HCT116 (cell line): Measurements from ENCODE around the gene MYOM1. TPM values are rescaled to one million over a fixed set of nuclear protein-coding genes. Genes with fewer than 3 reads are reported as not detected.

Experiments used
- ATAC-seq: fragments of 200-7000 bp; cut with Tn5 transposase; 2 replicates; pipeline ENCODE4 v1.9.1; 2020; ENCODE audit warnings: mild to moderate bottlenecking, moderate library complexity
- BruUV-seq: library from RNA; stranded (reverse); fragments of 400-500 nt; replicated peaks from 2 replicates; lab custom pipeline; 2021; lab: Mats Ljungman, UMichigan
- CTCF ChIA-PET: fragments of 300-600 bp; sonication (Branson Sonifier 250); formaldehyde crosslinking; loops from one replicate; lab custom pipeline; 2021; ENCODE audit warnings: antibody characterized with exemption; lab: Charles Lee
- POLR2A ChIA-PET: fragments of 300-600, 350-600 bp; sonication (Branson Sonifier 250); formaldehyde crosslinking; loops from one replicate; lab custom pipeline; 2021; ENCODE audit warnings: antibody characterized with exemption; lab: Charles Lee
- RAD21 ChIA-PET, 2 experiments: fragments of 300-600 bp; sonication (Branson Sonifier 250); formaldehyde crosslinking; loops; one replicate each; lab custom pipeline; 2023; ENCODE audit warnings: low total read pairs in 2 of 2; ENCODE audit not compliant: uncharacterized antibody in 2 of 2, unreplicated experiment in 2 of 2, low non-redundant PET in 1 of 2; lab: Charles Lee
- DNase-seq: peaks from one replicate; pipeline ENCODE4 v3.0.0-alpha.2; 2010; ENCODE audit warnings: low read depth, low spot score
- H2AFZ ChIP-seq: fragments of 200-600 bp; shearing (Covaris generic), sonication (generic); 2 replicates; pipeline ENCODE4 v1.6.1; 2017; ENCODE audit warnings: low read depth, mixed run types, mixed read lengths, antibody characterized with exemption, low read length; ENCODE audit not compliant: poor library complexity, severe bottlenecking
- H3K27ac ChIP-seq: 2 replicates; pipeline ENCODE4 v1.5.1; 2012; ENCODE audit warnings: low read depth, low read length
- H3K27me3 ChIP-seq: fragments of 200-600 bp; sonication (generic); 2 replicates; pipeline ENCODE4 v1.6.1; 2016; ENCODE audit warnings: mixed run types, low read length, mixed read lengths; ENCODE audit not compliant: insufficient read depth
- H3K36me3 ChIP-seq, 2 experiments: fragments of 200-500 bp in 1 of 2; fragments of 200-600 bp in 1 of 2; sonication (Bioruptor generic) in 1 of 2; sonication (generic) in 1 of 2; 2 replicates each; pipeline versions ENCODE4 v1.5.1 to v1.6.1; 2014 to 2016; ENCODE audit warnings: low read length in 2 of 2, inconsistent platforms in 1 of 2, mixed read lengths in 1 of 2, mixed run types in 1 of 2; ENCODE audit not compliant: insufficient read depth in 2 of 2, control insufficient read depth in 1 of 2
- H3K4me1 ChIP-seq, 2 experiments: fragments of 200-600 bp in 1 of 2; sonication (generic) in 1 of 2; 2 replicates each; pipeline versions ENCODE4 v1.5.1 to v1.6.1; 2012 to 2017; ENCODE audit warnings: low read length in 2 of 2, inconsistent platforms in 1 of 2, mild to moderate bottlenecking in 1 of 2, mixed read lengths in 1 of 2, mixed run types in 1 of 2, moderate library complexity in 1 of 2; ENCODE audit not compliant: insufficient read depth in 2 of 2, control insufficient read depth in 1 of 2
- H3K4me2 ChIP-seq: fragments of 200-600 bp; sonication (generic); 2 replicates; pipeline ENCODE4 v1.6.1; 2017; ENCODE audit warnings: mixed run types, low read length, mixed read lengths
- H3K4me3 ChIP-seq, 2 experiments: fragments of 200-600 bp in 1 of 2; sonication (generic) in 1 of 2; replicated peaks in 1 of 2; 2 replicates each; pipeline ENCODE4 v1.5.1; 2011 to 2016; ENCODE audit warnings: low read length in 2 of 2, control low read depth in 1 of 2, low read depth in 1 of 2, mild to moderate bottlenecking in 1 of 2, mixed read lengths in 1 of 2, mixed run types in 1 of 2
- H3K79me2 ChIP-seq: fragments of 200-600 bp; sonication (generic); 2 replicates; pipeline ENCODE4 v1.6.1; 2017; ENCODE audit warnings: mild to moderate bottlenecking, mixed run types, low read length, moderate library complexity, mixed read lengths; ENCODE audit not compliant: insufficient read depth
- H3K9ac ChIP-seq: fragments of 200-600 bp; sonication (generic); 2 replicates; pipeline ENCODE4 v1.6.1; 2016; ENCODE audit warnings: low read length, mixed read lengths
- H3K9me2 ChIP-seq: fragments of 200-600 bp; sonication (generic), shearing (Covaris generic); 2 replicates; pipeline ENCODE4 v1.6.1; 2017; ENCODE audit warnings: mixed run types, mild to moderate bottlenecking, moderate library complexity; ENCODE audit not compliant: insufficient read depth
- H3K9me3 ChIP-seq, 2 experiments: fragments of 200-500 bp in 1 of 2; fragments of 200-600 bp in 1 of 2; sonication (Bioruptor generic) in 1 of 2; sonication (generic) in 1 of 2; 2 replicates each; pipeline ENCODE4 v1.6.1; 2014 to 2017; ENCODE audit warnings: low read length in 2 of 2, mixed read lengths in 2 of 2, inconsistent platforms in 1 of 2, low read depth in 1 of 2, mild to moderate bottlenecking in 1 of 2, mixed run types in 1 of 2, moderate library complexity in 1 of 2; ENCODE audit not compliant: control insufficient read depth in 1 of 2, insufficient read depth in 1 of 2
- H4K20me1 ChIP-seq: fragments of 200-600 bp; sonication (generic), shearing (Covaris generic); 2 replicates; pipeline ENCODE4 v1.6.1; 2017; ENCODE audit warnings: mixed run types, mild to moderate bottlenecking, moderate library complexity; ENCODE audit not compliant: insufficient read depth
- CBX3 ChIP-seq: IDR thresholded peaks from 2 replicates; pipeline ENCODE4 v1.6.1; 2012; ENCODE audit warnings: low read depth
- CEBPB ChIP-seq: IDR thresholded peaks from 2 replicates; pipeline ENCODE4 v1.6.1; 2012; ENCODE audit warnings: low read depth
- EGR1 ChIP-seq: IDR thresholded peaks from 2 replicates; pipeline ENCODE4 v1.6.1; 2012; ENCODE audit warnings: low read depth
- ELF1 ChIP-seq: IDR thresholded peaks from 2 replicates; pipeline ENCODE4 v1.6.1; 2012; ENCODE audit warnings: low read depth, borderline replicate concordance
- EZH2 ChIP-seq: fragments of 200-600 bp; sonication (generic); IDR thresholded peaks from 2 replicates; pipeline ENCODE4 v1.6.1; 2017; ENCODE audit warnings: antibody characterized with exemption, mixed run types
- EZH2phosphoT487 ChIP-seq: fragments of 200-600 bp; IDR thresholded peaks from 2 replicates; pipeline ENCODE4 v1.6.1; 2018; ENCODE audit warnings: antibody characterized with exemption, borderline replicate concordance
- FOSL1 ChIP-seq: IDR thresholded peaks from 2 replicates; pipeline ENCODE4 v1.6.1; 2012; ENCODE audit warnings: low read depth
- JUND ChIP-seq: IDR thresholded peaks from 2 replicates; pipeline ENCODE4 v1.6.1; 2012
- POLR2A ChIP-seq: IDR thresholded peaks from 2 replicates; pipeline ENCODE4 v1.7.0; 2011; ENCODE audit warnings: borderline replicate concordance; ENCODE audit not compliant: insufficient read depth, insufficient read length; ENCODE audit errors: extremely low read depth
- POLR2AphosphoS5 ChIP-seq: IDR thresholded peaks from 2 replicates; pipeline ENCODE4 v1.6.1; 2011; ENCODE audit warnings: mild to moderate bottlenecking, low read depth, low read length, moderate library complexity
- RAD21 ChIP-seq: IDR thresholded peaks from 2 replicates; pipeline ENCODE4 v1.6.1; 2012; ENCODE audit warnings: low read depth, mild to moderate bottlenecking
- SRF ChIP-seq: IDR thresholded peaks from 2 replicates; pipeline ENCODE4 v1.6.1; 2012; ENCODE audit warnings: low read depth
- TCF7L2 ChIP-seq: IDR thresholded peaks from 2 replicates; pipeline ENCODE4 v1.7.0; 2011; ENCODE audit warnings: borderline replicate concordance, inconsistent platforms; ENCODE audit not compliant: insufficient read depth, insufficient read length; ENCODE audit errors: extremely low read depth
- ZFX ChIP-seq: fragments of 450-650 bp; IDR thresholded peaks from 2 replicates; pipeline ENCODE4 v1.6.1; 2017
- ZNF274 ChIP-seq: fragments of 200-500 bp; sonication (Bioruptor generic); IDR thresholded peaks from 2 replicates; pipeline ENCODE4 v1.6.1; 2014; ENCODE audit warnings: mild to moderate bottlenecking, low read depth, low read length, inconsistent platforms
- intact Hi-C: fragments of 100-400 bp; cut with micrococcal nuclease; formaldehyde crosslinking; loops from 2 replicates; pipeline ENCODE4 v1.10.0; 2022
- total RNA-seq: library from RNA; stranded (reverse); gene quantifications from one replicate; pipeline ENCODE4 v1.2.1, GENCODE V29; 2021; ENCODE audit not compliant: unreplicated experiment
- TF ChIP-seq, protein P1 (sequence below), 3 experiments: fragments of 200-600 bp in 1 of 3; sonication (generic) in 1 of 3; IDR thresholded peaks in 2 of 3; conservative IDR thresholded peaks in 1 of 3; 2 replicates each; pipeline ENCODE4 v1.5.1; 2012 to 2017; ENCODE audit warnings: low read depth in 2 of 3, low read length in 2 of 3, antibody characterized with exemption in 1 of 3, borderline replicate concordance in 1 of 3, control low read depth in 1 of 3, mild to moderate bottlenecking in 1 of 3, mixed read lengths in 1 of 3, mixed run types in 1 of 3, moderate library complexity in 1 of 3; ENCODE audit not compliant: insufficient read depth in 1 of 3
- TF ChIP-seq, protein P2 (sequence below): IDR thresholded peaks from 2 replicates; pipeline ENCODE4 v1.6.1; 2012

MYOM1 gene
- total RNA-seq, 1 experiment from 2014 or later = 0.52 TPM

DNA sequence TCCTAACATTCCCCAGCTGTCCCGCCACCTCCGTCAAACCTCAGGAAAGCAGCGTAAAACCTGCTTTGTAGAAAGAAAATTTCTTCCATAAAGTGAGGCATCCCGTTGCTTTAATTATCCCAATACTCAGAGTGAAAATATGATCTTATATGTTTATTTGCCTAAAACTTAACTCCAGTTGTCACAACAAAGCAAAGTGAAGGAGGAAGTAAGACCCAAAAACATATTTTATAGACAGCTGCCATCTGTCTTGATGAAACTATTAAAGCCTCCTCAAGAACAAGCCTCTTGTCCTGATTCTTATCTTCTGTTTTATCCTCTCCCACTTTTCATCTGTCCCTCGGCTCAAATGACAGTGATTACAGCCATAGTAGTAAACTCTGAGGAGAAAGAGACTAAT, 177.9 kb downstream of the MYOM1 start:
- Histone ChIP-seq H3K9me2 (no peaks in the 10 kb centered on the region), H3K79me2 (no peaks in the 10 kb centered on the region), H4K20me1 (no peaks in the 10 kb centered on the region), H3K4me2 (no peak overlapping the region), H3K4me3 (no peak overlapping the region), H3K36me3 (no peaks in the 10 kb centered on the region), H3K4me1 (peaks cover 7% of the 10 kb centered on the region in 2 experiments), H3K9me3 (no peaks in the 10 kb centered on the region), H3K9ac (no peak overlapping the region), H3K27me3 (no peaks in the 10 kb centered on the region), H2AFZ (no peak overlapping the region), H3K27ac (no peak overlapping the region)
- TF ChIP-seq, protein P1, sequence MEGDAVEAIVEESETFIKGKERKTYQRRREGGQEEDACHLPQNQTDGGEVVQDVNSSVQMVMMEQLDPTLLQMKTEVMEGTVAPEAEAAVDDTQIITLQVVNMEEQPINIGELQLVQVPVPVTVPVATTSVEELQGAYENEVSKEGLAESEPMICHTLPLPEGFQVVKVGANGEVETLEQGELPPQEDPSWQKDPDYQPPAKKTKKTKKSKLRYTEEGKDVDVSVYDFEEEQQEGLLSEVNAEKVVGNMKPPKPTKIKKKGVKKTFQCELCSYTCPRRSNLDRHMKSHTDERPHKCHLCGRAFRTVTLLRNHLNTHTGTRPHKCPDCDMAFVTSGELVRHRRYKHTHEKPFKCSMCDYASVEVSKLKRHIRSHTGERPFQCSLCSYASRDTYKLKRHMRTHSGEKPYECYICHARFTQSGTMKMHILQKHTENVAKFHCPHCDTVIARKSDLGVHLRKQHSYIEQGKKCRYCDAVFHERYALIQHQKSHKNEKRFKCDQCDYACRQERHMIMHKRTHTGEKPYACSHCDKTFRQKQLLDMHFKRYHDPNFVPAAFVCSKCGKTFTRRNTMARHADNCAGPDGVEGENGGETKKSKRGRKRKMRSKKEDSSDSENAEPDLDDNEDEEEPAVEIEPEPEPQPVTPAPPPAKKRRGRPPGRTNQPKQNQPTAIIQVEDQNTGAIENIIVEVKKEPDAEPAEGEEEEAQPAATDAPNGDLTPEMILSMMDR (IDR thresholded peaks at IDR 0.05 in 2 of 3, conservative IDR thresholded peaks at IDR 0.05 in 1 of 3; ENCODE audit: borderline replicate concordance in 1 of 3, insufficient read depth in 1 of 3, low read depth in 2 of 3, low read length in 2 of 3) = no peak
- TF ChIP-seq JUND (no peak), ELF1 (no peak), EGR1 (no peak), CEBPB (no peak)
- CTCF ChIA-PET = no interaction called here
- intact Hi-C loops = no loop called here
- POLR2A ChIA-PET = no interaction called here
- BruUV-seq = no TSS peak
- no peak for ATAC-seq
- RAD21 ChIA-PET = no interaction called here
- DNase-seq = no peak

DNA sequence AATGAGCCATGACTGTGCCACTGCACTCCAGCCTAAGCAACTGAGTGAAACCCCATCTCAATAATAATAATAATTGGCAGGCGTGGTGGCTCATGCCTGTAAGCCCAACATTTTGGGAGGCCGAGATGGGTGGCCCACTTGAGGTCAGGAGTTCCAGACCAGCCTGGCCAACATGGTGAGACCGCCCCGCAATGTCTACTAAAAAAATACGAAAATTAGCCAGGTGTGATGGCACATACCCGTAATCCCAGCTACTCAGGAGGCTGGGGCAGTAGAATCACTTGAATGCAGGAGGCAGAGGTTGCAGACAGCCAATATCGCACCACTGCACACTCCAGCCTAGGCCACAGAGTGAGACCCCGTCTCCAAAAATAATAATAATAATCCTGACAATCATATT, 178.9 kb downstream of the MYOM1 start:
- BruUV-seq = no TSS peak
- Histone ChIP-seq H4K20me1 (no peaks in the 10 kb centered on the region), H3K4me3 (no peak overlapping the region), H3K9me3 (no peaks in the 10 kb centered on the region), H3K4me2 (no peak overlapping the region), H3K27me3 (no peaks in the 10 kb centered on the region), H3K9me2 (no peaks in the 10 kb centered on the region), H3K27ac (no peak overlapping the region), H2AFZ (no peak overlapping the region), H3K36me3 (no peaks in the 10 kb centered on the region), H3K79me2 (no peaks in the 10 kb centered on the region), H3K9ac (no peak overlapping the region), H3K4me1 (peaks cover 7% of the 10 kb centered on the region in 2 experiments)
- CTCF ChIA-PET = interaction anchor here (1.6 kb wide), 1 partner anchor 22 kb away, joined by 3 read pairs; no protein-coding TSS in a partner anchor
- intact Hi-C loops = no loop called here
- no peak for DNase-seq
- ATAC-seq = no peak
- POLR2A ChIA-PET = no interaction called here
- no peak for TF ChIP-seq ZNF274
- no peak for TF ChIP-seq EZH2phosphoT487
- no peak for TF ChIP-seq JUND
- no peak for TF ChIP-seq RAD21
- TF ChIP-seq TCF7L2 = no peak
- TF ChIP-seq EGR1 = no peak
- TF ChIP-seq EZH2 = no peak
- TF ChIP-seq POLR2AphosphoS5 = no peak
- no peak for TF ChIP-seq CEBPB
- TF ChIP-seq, protein P2, sequence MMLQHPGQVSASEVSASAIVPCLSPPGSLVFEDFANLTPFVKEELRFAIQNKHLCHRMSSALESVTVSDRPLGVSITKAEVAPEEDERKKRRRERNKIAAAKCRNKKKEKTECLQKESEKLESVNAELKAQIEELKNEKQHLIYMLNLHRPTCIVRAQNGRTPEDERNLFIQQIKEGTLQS = no peak
- no peak for TF ChIP-seq SRF
- no peak for TF ChIP-seq FOSL1
- TF ChIP-seq, protein P1 (IDR thresholded peaks at IDR 0.05 in 2 of 3, conservative IDR thresholded peaks at IDR 0.05 in 1 of 3; ENCODE audit: borderline replicate concordance in 1 of 3, insufficient read depth in 1 of 3, low read depth in 2 of 3, low read length in 2 of 3) = no peak
- no peak for TF ChIP-seq POLR2A
- TF ChIP-seq ZFX = no peak
- no peak for TF ChIP-seq CBX3
- TF ChIP-seq ELF1 = no peak
- RAD21 ChIA-PET = no interaction called here
